ENCODE data around the gene PXDN.
"Not testable (repeated sequence)": the region's sequence is repeated elsewhere in the genome, so short reads cannot be mapped to it uniquely, and the experiment has no call there.

The PXDN gene

GRCh38 chr2:1744446-1745170 lies at the start of gene PXDN:
Gene PXDN, minus strand, starts transcription at chr2:1744515. Its CDS starts 60 bp downstream, at chr2:1744455.
- peak; percentile 89 for DNase-seq (ENCODE audit: low spot score)

DNA sequence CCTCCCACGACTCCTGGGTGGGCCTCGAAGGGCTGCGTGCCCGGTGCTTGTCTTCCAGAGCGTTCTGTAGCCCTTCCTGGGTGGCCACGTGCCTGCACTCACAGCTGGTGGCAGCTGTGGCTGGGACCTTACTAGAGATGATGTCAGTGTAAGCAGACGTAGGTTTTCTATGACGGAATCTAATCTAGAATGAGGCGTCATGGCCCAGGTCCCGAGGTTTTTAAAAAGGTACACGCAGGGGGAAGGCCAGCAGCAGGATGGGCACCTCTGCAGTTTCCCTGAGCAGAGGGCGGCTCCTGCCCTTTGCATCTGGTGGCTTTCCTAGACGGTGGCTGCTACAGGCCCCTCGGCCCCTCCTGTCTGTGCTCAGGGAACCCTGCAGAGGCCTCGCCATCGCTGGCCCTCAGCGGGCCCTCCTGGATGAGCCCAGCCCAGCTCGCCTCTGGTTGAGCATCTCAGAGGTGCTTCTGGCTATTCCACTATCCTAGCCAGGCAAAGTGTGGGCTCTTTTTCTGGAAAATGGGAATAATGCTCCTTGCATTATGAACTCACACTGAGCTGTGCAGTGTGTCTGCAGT lies 49.6 kb upstream of the PXDN start:
- no peak for DNase-seq (ENCODE audit: low spot score)

GRCh38 chr2:1793001-1793867 lies 48.9 kb upstream of the PXDN start:
- DNase-seq (ENCODE audit: low spot score): no peak

- DNase-seq (ENCODE audit: low spot score): no peak
These were observed 47.5 kb upstream of the PXDN start for GRCh38 chr2:1791685-1792435.

DNA sequence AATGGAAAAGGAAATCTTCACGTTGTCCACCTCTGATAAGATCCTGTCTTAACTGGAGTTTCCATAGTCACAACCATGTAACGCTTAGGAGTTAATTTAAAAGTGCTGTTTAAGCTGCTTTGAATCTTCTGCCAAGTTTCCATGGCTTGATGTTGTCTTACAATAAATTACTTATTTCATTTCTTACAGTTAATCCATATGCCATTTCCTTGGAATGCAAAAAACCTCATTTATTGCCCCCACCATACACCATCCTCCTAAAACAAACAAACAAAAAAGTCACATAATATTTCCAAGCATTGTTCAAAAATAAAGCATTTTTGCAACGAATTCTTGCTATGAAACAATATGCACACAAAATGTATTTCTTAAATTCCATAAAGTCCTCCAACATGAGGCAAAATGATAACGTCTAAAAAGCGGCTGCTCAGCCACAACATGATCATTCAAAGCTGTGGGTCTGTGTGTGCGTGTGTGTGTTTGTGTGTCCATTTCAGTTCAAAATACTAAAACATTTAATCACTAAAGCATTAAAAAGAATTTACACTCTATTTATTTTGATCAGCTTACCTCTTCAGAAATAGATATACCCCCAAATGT lies 46.8 kb upstream of the PXDN start:
- no peak for DNase-seq (ENCODE audit: low spot score)

DNA sequence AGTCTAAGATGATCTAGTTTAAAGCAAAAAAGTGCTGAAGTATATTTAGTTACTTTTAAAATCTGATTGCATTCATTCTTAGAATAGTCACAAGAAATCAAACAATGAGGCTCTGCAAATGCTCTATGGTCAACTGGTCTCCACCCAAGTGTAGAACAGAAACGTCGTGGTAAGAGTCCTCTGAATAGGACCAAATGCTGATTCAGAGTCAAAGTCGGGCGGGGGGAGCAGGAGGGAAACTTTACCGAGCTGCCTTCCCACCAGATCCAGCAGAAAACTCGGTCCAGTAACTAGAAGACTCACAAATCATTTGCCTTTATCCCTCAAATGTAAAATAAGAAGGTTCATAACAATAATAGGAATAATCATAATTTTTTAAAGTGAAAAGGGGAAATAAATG lies 46.2 kb upstream of the PXDN start:
- DNase-seq (ENCODE audit: low spot score): no peak

GRCh38 chr2:1789610-1790009 lies 45.3 kb upstream of the PXDN start:
- DNase-seq (ENCODE audit: low spot score): peak; percentile 46

GRCh38 chr2:1788478-1788959 lies 44.2 kb upstream of the PXDN start:
- DNase-seq (ENCODE audit: low spot score): peak; percentile 45

- DNase-seq (ENCODE audit: low spot score): peak; percentile 30
These were observed 43.6 kb upstream of the PXDN start for GRCh38 chr2:1787755-1788477.

DNA sequence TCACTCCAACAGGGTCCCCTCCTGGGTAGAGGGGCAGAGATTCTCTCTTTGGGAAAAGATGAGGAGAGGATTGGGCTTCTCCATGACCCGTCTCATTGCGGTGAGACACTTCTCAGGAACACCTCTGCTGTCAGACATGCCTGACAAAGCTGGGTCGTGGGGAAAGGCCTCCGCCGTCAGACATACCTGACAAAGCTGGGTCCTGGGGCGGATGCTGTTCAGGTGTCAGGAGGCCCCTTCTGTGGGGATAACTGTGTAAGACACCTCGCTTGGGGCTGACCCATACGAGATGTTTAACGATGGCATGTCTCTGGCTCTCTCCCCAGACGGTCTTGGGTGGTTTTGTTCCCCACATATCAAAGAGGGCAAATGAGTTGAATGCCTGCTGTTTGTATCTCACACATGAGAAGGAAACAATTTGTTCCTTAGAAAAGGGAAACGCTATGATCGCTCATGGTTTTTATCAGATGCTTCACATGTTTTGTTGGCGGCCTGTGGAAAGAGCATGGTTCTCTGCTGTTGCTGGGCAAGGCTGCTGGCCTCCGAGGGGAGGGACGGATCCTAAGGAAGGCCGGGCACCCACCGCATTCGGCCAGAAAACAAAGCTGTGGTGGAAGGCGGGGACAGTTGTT lies 40.8 kb upstream of the PXDN start:
- DNase-seq (ENCODE audit: low spot score): peak; percentile 33

- DNase-seq (ENCODE audit: low spot score): peak; percentile 61
These were observed 39.8 kb upstream of the PXDN start for GRCh38 chr2:1784087-1784486.

GRCh38 chr2:1782514-1782913 lies 38.2 kb upstream of the PXDN start:
- peak; percentile 36 for DNase-seq (ENCODE audit: low spot score)

DNA sequence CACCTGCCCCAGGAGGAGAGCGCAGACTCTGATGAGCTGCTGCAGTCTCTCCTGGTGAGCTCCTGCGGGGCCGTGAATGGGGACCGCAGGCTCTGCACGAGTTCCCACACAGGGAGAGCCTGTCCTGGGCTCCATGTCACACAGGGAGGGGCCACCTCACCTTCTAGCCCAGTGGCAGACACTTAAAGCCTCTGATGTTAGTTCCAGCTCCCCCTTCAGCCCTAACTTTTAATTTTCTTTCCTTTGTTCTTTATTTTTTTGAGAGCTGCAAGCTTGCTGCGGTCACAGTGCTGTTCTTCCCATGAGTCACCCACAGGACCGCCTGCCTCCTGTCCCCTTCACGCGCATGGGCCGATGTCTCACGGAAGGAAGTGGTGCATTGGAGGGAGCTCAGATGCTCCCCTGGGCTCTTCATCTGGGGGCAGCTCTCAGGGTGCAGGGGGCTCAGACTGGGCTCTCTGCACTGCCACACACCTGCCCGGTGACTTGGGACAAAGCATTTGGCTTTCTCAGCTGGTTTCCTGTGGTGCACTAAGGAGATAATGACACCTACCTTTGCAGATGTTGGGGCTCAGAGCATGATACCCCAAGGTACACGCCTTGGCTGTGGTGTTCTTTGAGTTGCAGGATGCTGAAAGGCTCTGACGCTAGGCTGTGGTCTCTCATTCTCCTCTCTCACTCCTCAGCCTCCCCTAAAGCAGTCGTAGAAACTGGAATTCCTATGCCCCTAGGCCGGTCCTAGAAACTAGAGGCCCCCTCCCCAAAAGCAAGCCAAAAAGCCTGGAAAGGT lies 37.2 kb upstream of the PXDN start:
- peak; percentile 34 for DNase-seq (ENCODE audit: low spot score)

DNA sequence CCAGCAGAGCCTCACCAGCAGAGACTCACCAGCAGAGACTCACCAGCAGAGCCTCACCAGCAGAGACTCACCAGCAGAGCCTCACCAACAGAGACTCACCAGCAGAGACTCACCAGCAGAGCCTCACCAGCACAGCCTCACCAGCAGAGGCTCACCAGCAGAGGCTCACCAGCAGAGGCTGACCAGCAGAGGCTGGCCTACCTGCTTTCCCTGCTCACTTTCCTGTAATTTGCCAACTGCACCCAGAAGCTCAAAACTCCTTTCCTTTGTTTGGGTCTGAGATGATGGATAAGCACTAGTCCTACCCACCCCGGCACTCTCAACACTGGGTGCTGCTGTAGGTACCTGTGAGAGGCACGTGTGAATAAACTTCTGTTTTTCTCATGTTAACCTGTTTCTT lies 36.4 kb upstream of the PXDN start:
- peak; percentile 33 for DNase-seq (ENCODE audit: low spot score)

- not testable (repeated sequence) for DNase-seq (ENCODE audit: low spot score)
These were observed 35.7 kb upstream of the PXDN start for GRCh38 chr2:1780054-1780453.

DNA sequence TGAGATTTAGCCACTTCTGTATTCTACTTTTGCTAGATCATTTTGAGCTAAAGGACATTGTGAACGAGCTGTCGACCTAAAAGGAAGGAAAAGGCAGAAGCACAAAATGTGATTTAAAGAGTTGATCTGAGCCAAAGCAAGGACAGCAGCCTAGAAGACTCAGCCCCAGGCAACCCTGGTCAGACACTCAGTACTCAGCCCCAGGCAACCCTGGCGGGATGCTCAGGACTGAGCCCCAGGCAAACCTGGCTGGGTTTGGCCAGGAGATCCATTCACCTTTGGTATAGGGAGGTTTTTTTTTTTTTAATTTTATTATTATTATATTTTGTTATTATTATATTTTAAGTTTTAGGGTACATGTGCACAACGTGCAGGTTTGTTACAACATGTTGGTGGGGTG lies 34.3 kb upstream of the PXDN start:
- peak; percentile 26 for DNase-seq (ENCODE audit: low spot score)

- DNase-seq (ENCODE audit: low spot score): peak; percentile 47
These were observed 33.5 kb upstream of the PXDN start for GRCh38 chr2:1777781-1778180.

DNA sequence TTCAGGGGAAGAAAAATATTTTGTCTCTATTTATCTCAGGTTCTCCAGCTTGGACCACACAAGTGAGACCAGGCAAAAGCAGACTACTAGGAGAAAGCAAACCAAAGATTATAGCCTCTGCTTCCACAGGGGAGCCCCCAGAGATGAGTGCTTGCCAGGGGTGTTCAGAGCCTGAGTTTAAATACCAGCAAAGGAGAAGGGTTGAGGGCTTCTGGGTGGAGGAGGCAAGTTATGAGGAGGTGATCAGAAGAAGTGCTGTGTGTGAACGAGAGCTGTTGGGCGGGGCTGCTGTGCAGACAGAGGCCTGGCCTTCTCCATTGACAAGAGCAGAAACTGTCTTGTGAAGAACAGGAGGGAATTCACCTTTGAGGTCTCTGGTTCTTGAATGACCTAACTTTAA lies 32.8 kb upstream of the PXDN start:
- DNase-seq (ENCODE audit: low spot score): no peak

- no peak for DNase-seq (ENCODE audit: low spot score)
These were observed 31.3 kb upstream of the PXDN start for GRCh38 chr2:1775511-1776035.

Measured in left forelimb (tissue), 1 donor.